GM12891 (cell line): ENCODE results near the gene EMC8.

ENCODE experiments used
- PAX5 ChIP-seq: IDR thresholded peaks from 2 replicates; pipeline ENCODE4 v1.6.1; 2011; ENCODE audit warnings: low read length, moderate library complexity, mild to moderate bottlenecking; ENCODE audit not compliant: insufficient read depth, severe bottlenecking
- POLR2A ChIP-seq: IDR thresholded peaks from 2 replicates; pipeline ENCODE4 v1.6.1; 2011; ENCODE audit warnings: low read depth, low read length, control low read depth
- POLR2AphosphoS5 ChIP-seq: IDR thresholded peaks from 2 replicates; pipeline ENCODE4 v1.6.1; 2011; ENCODE audit warnings: low read depth, low read length, control low read depth
- POU2F2 ChIP-seq: IDR thresholded peaks from 2 replicates; pipeline ENCODE4 v1.6.1; 2011; ENCODE audit warnings: low read depth, mild to moderate bottlenecking, control low read depth, low read length, moderate library complexity
- SPI1 ChIP-seq: IDR thresholded peaks from 2 replicates; pipeline ENCODE4 v1.6.1; 2011; ENCODE audit warnings: low read depth, low read length, control low read depth
- TAF1 ChIP-seq: IDR thresholded peaks from 2 replicates; pipeline ENCODE4 v1.6.1; 2011; ENCODE audit warnings: low read depth, low read length, control low read depth

DNA sequence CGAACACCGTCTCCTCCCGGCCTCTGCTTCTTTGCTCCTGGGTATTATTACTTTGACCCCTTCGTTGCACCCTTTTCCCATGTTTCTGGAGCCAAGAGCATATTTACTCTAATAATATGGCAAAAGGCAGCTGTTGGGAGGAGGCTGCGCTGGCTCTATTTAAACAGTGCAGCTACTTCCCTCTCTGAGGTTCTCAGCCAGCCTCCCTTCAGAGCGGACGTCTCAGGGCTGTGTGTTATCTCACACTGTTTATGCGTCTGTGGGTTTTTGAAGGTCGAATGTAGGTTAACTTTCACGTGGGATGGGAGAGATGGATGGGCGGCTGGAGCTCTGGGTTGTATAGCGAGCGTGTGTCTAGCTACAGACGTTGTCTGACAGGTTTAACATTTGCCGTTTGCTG, 45.4 kb upstream of the EMC8 start:
- TF ChIP-seq POLR2AphosphoS5 (no peak), POLR2A (no peak), POU2F2 (no peak), TAF1 (no peak), SPI1 (no peak), PAX5 (no peak)
